Tibial nerve (tissue), 4 donors: ENCODE results near the gene MIA2. TPM values are rescaled to one million over a fixed set of nuclear protein-coding genes. Genes with fewer than 3 reads are reported as not detected.
"Not testable (repeated sequence)": the region's sequence is repeated elsewhere in the genome, so short reads cannot be mapped to it uniquely, and the experiment has no call there.

ENCODE experiments used
- DNase-seq, 2 donors: peaks; one replicate each; pipeline ENCODE4 v3.0.0-alpha.2; 2019; ENCODE audit warnings: low spot score in 2 of 2
- H3K27ac ChIP-seq, 4 donors: fragments of 200-600 bp; sonication (generic) in 3 of 4; one replicate each; pipeline ENCODE4 v1.5.1; 2017 to 2019; ENCODE audit warnings: mild to moderate bottlenecking in 1 of 4
- H3K27me3 ChIP-seq, 2 donors: fragments of 200-600 bp; sonication (generic) in 1 of 2; one replicate each; pipeline versions ENCODE4 v1.5.1 to v1.6.0; 2017 to 2019
- H3K36me3 ChIP-seq, 3 donors: fragments of 200-600 bp; sonication (generic); one replicate each; pipeline ENCODE4 v1.5.1; 2018 to 2019
- H3K4me1 ChIP-seq, 4 donors: fragments of 200-600 bp; sonication (generic) in 3 of 4; one replicate each; pipeline ENCODE4 v1.5.1; 2017 to 2019
- H3K4me3 ChIP-seq, 4 donors: fragments of 200-600 bp; sonication (generic) in 3 of 4; one replicate each; pipeline ENCODE4 v1.5.1; 2017 to 2019; ENCODE audit warnings: mild to moderate bottlenecking in 1 of 4, moderate library complexity in 1 of 4
- H3K9me3 ChIP-seq, 4 donors: fragments of 200-600 bp; sonication (generic) in 3 of 4; one replicate each; pipeline ENCODE4 v1.5.1; 2017 to 2019
- CTCF ChIP-seq, 5 experiments: fragments of 200-600 bp in 3 of 5; fragments of 450-650 bp in 2 of 5; sonication (generic) in 3 of 5; IDR thresholded peaks; one replicate each; pipeline ENCODE4 v1.5.1; 2016 to 2019; ENCODE audit warnings: antibody characterized with exemption in 5 of 5, mild to moderate bottlenecking in 3 of 5, moderate library complexity in 2 of 5
- EP300 ChIP-seq, 2 donors: sonication (generic); formaldehyde crosslinking; IDR thresholded peaks; one replicate each; pipeline ENCODE4 v1.6.1; 2017; ENCODE audit warnings: antibody characterized with exemption in 2 of 2, mild to moderate bottlenecking in 1 of 2
- POLR2A ChIP-seq, 2 donors: fragments of 450-650 bp; IDR thresholded peaks; one replicate each; pipeline ENCODE4 v1.6.1; 2017; ENCODE audit warnings: antibody characterized with exemption in 2 of 2, mild to moderate bottlenecking in 2 of 2, moderate library complexity in 2 of 2
- WGBS, 2 donors: methylation state at CpG; one replicate each; pipeline ENCODE4 v1.1.5; 2018; 5-methylcytosine and 5-hydroxymethylcytosine counted together
- total RNA-seq, 4 donors: library from RNA; depleted of rRNA; stranded (reverse); fragments of >200 nt; gene quantifications; one replicate each; pipeline ENCODE4 v1.1.0, GENCODE V29; 2016

MIA2 gene
- total RNA-seq, 4 donors from 2014 or later, result 14.7 to 22.2 (median 16.3) TPM

DNA sequence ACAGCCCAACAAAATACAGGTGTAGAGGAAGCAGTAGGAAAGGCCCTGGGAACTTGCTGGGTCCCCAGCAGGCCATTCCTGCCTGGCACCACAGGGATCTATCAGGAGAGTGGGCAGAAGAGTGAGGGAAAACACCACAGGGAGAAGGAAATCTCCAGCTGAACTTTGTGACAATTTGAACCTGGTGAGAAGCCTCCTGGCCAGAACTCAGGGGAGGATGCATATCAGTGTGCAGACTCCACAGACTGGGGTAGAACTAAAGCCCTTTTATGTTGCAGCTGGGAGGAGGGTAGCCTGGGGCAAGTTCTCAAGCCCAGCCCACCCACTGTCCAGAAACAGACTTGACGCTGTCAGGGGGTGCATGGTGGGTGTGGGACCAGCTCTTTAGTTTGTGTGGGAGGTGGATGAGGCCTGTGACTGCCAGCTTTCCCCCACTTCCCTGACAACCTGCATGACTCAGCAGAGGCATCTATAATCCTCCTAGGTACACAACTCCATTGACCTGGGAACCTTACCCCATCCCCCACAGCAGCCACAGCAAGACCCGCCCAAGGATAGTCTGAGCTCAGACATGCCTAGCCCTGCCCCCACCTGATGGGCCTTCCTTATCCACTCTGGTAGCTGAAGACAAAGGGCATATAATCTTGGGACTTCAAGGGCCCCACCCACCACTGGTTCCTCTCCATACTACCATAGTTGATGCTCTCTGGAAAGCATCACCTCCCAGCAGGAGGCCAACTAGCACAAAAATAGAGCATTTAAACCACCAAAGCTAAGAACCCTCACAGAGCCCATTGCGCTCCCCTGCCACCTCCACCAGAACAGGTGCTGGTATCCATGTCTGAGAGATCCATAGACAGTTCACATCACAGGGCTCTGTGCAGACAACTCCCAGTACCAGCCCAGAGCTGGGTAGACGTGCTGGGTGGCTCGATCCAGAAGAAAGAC lies 29.8 kb upstream of the MIA2 start:
- Histone ChIP-seq H3K4me1 (no peaks in the 10 kb centered on the region), H3K27me3 (no peaks in the 10 kb centered on the region), H3K27ac (no peak overlapping the region), H3K36me3 (no peaks in the 10 kb centered on the region), H3K9me3 (no peaks in the 10 kb centered on the region), H3K4me3 (no peak overlapping the region)
- TF ChIP-seq POLR2A (IDR thresholded peaks at IDR 0.05), result no peak
- TF ChIP-seq CTCF (IDR thresholded peaks at IDR 0.05), result no peak
- no peak for TF ChIP-seq EP300 (IDR thresholded peaks at IDR 0.05)
- 63 to 77% methylated on average over 5 of the region's 5 CpGs for WGBS, 2 donors
- no peak for DNase-seq

DNA sequence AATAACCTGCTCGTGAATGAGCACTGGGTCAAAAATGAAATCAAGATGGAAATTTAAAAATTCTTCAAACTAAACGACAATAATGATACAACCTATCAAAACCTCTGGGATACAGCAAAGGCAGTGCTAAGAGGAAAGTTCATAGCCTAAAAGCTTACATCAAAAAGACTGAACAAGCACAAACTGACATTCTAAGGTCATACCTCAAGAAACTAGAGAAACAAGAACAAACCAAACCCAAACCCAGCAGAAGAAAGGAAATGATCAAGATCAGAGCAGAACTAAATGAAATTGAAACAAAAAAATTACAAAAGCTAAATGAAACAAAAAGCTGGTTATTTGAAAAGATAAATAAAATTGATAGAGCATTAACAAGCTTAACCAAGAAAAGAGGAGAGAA lies 26.3 kb upstream of the MIA2 start:
- H3K27me3 ChIP-seq, H3K9me3 ChIP-seq, H3K36me3 ChIP-seq, DNase-seq, H3K4me3 ChIP-seq, H3K4me1 ChIP-seq, H3K27ac ChIP-seq: not testable (repeated sequence)
- WGBS, 2 donors, result 89 to 91% methylated on average over 2 of the region's 2 CpGs

- Histone ChIP-seq H3K27me3 (no peaks in the 10 kb centered on the region), H3K27ac (no peak overlapping the region), H3K36me3 (no peaks in the 10 kb centered on the region), H3K4me3 (no peak overlapping the region), H3K9me3 (no peaks in the 10 kb centered on the region), H3K4me1 (no peaks in the 10 kb centered on the region)
- no peak for DNase-seq
- no peak for TF ChIP-seq POLR2A (IDR thresholded peaks at IDR 0.05)
- 85 to 89% methylated on average over 15 of the region's 15 CpGs for WGBS, 2 donors
These were observed 22.5 kb upstream of the MIA2 start for GRCh38 chr14:39211109-39211741.

- DNase-seq, result no peak
- Histone ChIP-seq H3K9me3 (no peaks in the 10 kb centered on the region), H3K36me3 (no peaks in the 10 kb centered on the region), H3K4me3 (no peak overlapping the region), H3K4me1 (no peaks in the 10 kb centered on the region), H3K27ac (no peak overlapping the region), H3K27me3 (no peaks in the 10 kb centered on the region)
- WGBS, 2 donors, result 67% methylated on average over 3 of the region's 3 CpGs; no CpG with 5 or more reads in 1 of the 2 donors
- TF ChIP-seq POLR2A (IDR thresholded peaks at IDR 0.05) (no peak), EP300 (IDR thresholded peaks at IDR 0.05) (no peak), CTCF (IDR thresholded peaks at IDR 0.05) (no peak)
These were observed 21.7 kb upstream of the MIA2 start for GRCh38 chr14:39212034-39212433.

DNA sequence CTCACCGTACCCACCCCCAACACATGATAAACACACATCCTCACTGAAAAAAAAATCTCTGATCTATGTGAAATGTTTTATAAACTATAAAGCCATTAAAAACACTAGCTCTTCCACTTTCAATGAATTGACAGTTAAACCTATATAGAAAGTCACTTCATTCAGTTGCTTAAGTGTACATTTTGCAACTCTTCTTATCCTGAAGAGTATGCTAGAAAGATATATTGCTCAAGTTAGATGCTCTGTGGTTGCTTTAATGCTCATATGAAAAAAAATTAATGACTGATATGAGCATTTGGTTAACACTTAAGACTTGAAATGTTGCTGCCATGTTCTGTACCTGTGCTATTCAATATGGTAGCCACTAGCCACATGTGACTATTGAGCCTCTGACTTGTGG lies 21.0 kb upstream of the MIA2 start:
- TF ChIP-seq POLR2A (IDR thresholded peaks at IDR 0.05) (no peak), EP300 (IDR thresholded peaks at IDR 0.05) (no peak), CTCF (IDR thresholded peaks at IDR 0.05) (no peak)
- 71 to 95% methylated on average over 1 of the region's 1 CpG for WGBS, 2 donors

DNA sequence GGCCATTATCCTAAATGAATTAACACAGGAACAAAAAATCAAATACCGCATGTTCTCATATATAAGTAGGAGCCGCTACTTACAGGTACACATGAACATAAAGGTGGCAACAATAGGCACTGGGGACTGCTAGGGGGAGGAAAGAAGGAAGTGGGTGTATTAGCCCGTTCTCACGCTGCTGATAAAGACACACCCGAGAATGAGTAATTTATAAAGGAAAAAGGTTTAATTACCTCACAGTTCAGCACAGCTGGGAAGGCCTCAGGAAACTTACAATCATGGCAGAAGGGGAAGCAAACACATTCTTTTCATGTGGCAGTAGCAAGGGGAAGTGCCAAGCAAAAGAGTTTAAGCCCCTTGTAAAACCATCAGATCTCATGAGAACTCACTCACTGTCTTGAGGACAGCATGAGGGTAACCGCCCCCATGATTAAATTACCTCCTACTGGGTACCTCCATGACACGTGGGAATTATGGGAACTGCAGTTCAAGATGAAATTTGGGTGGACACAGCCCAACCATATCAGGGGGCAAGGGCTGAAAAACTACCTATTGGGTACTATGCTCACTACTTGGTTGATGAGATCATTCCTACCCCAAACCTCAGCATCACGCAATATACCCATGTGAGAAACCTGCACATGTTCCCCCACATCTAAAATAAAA lies 16.4 kb upstream of the MIA2 start:
- H3K9me3 ChIP-seq, result no peaks in the 10 kb centered on the region
- no peaks in the 10 kb centered on the region for H3K36me3 ChIP-seq
- peaks cover 0 to 4% (median 0%) of the 10 kb centered on the region in 4 donors for H3K4me1 ChIP-seq
- no peak for DNase-seq
- no peak for TF ChIP-seq EP300 (IDR thresholded peaks at IDR 0.05)
- no peak for TF ChIP-seq CTCF (IDR thresholded peaks at IDR 0.05)
- no peak for TF ChIP-seq POLR2A (IDR thresholded peaks at IDR 0.05)
- 79% methylated on average over 8 of the region's 8 CpGs for WGBS, 2 donors
- no peak overlapping the region for H3K4me3 ChIP-seq
- no peaks in the 10 kb centered on the region for H3K27me3 ChIP-seq
- no peak overlapping the region for H3K27ac ChIP-seq

More for the DNA sequence above, 21.0 kb upstream of the MIA2 start:
- DNase-seq, result no peak
- Histone ChIP-seq H3K9me3 (no peaks in the 10 kb centered on the region), H3K27ac (no peak overlapping the region), H3K4me1 (no peaks in the 10 kb centered on the region), H3K4me3 (no peak overlapping the region), H3K27me3 (no peaks in the 10 kb centered on the region), H3K36me3 (no peaks in the 10 kb centered on the region)
